ENCODE results near the gene HIVEP3.

DNA sequence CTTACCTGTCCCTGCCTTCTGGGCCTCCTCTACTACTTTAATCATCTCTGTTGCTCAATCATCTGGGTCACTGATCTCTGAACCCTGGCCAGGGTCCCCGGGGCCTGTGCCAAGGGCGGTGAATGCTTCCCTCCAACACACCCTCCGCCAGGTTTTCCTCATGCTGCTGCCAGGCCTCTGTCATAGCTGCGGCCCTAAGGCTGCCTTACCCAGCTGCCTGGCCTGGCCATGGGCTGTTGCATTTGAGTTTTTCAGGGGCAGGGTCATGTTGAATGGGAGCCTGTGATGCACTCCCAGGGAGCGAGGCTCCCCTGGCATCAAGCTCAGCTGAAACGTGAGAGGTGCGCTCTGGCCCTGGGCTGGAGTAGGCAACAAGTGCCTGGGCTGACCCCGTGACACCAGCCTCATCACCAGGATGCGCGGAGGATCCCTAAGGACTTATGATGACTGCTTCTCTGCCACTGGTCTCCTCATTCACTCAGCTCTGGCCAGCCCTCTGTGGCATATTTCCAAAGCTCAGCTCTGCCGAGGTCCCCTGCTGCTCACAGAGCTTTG lies 441.8 kb downstream of the HIVEP3 start:
- TF ChIP-seq CTCF (IDR thresholded peaks at IDR 0.05) (no peak), EZH2 (IDR thresholded peaks at IDR 0.05; ENCODE audit: borderline replicate concordance, insufficient read depth, low read depth, low read length, poor library complexity, severe bottlenecking) (no peak)
